ENCODE results near the gene UBASH3B.

DNA sequence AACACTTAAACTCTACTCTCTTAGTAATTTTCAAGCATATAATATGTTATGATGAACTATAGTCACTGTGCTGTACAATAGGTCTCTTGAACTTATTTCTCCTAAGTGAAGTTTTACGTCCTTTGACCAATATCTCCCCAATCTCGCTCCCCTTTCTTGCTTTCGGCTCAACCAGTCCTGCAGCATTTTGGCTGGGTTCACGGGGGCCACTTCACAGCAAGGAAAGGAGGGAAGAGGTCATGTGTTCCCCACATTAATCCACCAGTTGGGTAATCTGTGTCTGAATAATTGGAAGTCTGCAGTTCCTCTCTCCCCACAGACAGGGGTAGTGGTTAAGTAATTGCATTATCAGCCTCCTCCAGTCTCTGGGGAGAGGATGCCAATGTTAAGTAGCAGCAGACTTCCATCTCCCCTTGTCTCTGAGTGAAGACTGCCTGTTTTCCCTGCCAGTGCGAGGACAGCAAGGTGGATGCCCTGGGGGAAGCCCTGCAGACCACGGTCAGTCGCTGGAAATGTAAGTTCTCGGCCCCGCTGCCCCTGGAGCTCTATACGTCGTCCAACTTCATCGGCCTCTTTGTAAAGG lies 123.6 kb downstream of the UBASH3B start:
- no peak for TF ChIP-seq GATA3 (IDR thresholded peaks at IDR 0.05; ENCODE audit: low read depth, low read length)
- no peak for TF ChIP-seq GATA2 (IDR thresholded peaks at IDR 0.05; ENCODE audit: low read depth, low read length)
